ENCODE data around the gene MARS1. TPM values are rescaled to one million over a fixed set of nuclear protein-coding genes. Genes with fewer than 3 reads are reported as not detected.
"Not testable (repeated sequence)": the region's sequence is repeated elsewhere in the genome, so short reads cannot be mapped to it uniquely, and the experiment has no call there.

The MARS1 gene
- total RNA-seq, 1 experiment from 2014 or later = 202 TPM

DNA sequence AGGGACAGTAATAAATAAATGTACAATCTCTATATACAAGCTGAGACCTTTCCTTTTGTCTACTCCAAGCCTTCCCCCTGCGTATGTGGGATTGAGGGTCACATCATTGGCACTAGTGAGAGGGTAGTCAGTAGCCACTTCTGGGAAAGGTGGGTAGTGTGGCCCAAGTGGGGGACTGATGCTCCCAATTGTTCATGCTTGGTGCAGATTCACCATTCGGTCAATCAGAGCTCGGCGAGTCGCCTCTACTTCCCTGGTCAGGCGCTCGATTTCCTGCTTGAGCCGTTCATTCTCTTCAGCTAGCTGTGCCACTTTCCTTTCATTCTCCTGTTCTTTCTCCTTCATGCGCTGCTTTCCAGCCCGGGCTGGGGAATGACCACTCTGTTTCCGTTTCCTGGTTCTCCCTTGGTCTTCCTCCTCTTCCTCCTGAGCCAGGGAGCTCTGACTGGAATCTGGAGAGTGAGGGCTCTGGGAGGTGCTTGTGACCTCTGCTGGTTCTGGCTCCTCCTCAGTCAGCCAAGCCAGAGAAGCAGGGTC, 28.8 kb downstream of the MARS1 start:
- DNase-seq (ENCODE audit: low spot score) = no peak

DNA sequence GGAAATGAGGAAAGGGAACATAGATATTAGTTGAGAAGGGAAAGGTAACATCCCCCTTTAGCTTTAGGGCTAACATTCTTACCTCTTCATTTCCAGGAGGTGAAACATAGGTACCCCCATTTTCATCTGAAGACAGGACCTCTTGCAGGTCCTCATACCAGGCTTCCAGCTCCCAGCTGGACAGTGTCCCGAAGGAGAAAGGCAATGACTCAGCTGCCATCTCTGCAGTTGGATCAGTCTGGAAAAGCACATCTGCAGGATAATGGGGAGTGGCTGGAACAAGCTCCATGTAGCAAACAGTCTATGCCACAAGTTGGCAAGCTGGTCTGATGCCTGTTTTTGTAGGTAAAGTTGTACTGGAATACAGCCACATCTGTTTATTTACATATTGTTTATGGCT, 29.3 kb downstream of the MARS1 start:
- DNase-seq (ENCODE audit: low spot score) = no peak

DNA sequence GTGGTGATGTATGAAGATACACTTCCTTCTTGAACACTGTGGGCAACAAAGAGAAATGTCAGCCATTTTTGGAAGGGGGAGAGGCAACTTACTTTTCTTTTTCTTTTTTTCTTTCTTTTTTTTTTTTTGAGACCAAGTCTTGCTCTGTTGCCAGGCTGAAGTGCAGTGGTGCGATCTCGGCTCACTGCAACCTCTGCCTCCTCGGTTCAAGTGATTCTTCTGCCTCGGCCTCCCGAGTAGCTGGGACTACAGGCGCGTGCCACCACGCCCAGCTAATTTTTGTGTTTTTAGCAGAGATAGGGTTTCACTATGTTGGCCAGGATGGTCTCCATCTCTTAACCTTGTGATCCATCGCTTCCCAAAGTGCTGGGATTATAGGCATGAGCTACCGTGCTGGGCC, 29.9 kb downstream of the MARS1 start:
- DNase-seq (ENCODE audit: low spot score) = not testable (repeated sequence)

DNA sequence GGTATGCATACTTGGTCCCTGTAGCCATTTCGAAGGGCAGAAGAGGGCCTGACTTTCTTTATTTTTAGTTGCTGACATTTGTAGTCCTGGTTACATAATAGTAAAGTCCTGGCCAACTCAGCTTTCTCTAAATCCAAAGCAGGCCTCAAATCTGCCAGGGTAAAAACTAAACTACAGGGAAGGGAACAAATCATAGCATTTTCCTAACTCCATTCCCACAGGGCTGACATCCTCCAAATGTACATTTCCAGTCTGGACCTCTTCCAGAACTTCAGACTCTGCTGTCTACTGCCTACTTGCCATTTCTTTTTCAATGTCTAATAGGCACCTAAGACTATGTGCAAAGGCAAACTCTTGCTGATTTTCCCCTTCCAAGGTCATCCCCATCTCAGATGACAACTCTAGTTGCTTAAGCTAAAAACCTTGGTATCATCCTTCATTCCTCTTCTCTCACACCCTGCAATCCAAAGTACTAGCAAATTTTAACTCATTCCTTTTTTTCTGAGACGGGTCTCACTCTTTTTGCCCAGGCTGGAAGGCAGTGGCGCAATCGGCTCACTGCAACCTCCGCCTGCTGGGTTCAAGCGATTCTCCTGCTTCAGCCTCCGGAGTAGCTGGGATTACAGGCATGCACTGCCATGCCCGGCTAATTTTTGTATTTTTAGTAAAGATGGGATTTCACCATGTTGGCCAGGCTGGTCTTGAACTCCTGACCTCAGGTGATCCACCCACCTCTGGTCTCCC, 30.5 kb downstream of the MARS1 start:
- DNase-seq (ENCODE audit: low spot score) = no peak

DNA sequence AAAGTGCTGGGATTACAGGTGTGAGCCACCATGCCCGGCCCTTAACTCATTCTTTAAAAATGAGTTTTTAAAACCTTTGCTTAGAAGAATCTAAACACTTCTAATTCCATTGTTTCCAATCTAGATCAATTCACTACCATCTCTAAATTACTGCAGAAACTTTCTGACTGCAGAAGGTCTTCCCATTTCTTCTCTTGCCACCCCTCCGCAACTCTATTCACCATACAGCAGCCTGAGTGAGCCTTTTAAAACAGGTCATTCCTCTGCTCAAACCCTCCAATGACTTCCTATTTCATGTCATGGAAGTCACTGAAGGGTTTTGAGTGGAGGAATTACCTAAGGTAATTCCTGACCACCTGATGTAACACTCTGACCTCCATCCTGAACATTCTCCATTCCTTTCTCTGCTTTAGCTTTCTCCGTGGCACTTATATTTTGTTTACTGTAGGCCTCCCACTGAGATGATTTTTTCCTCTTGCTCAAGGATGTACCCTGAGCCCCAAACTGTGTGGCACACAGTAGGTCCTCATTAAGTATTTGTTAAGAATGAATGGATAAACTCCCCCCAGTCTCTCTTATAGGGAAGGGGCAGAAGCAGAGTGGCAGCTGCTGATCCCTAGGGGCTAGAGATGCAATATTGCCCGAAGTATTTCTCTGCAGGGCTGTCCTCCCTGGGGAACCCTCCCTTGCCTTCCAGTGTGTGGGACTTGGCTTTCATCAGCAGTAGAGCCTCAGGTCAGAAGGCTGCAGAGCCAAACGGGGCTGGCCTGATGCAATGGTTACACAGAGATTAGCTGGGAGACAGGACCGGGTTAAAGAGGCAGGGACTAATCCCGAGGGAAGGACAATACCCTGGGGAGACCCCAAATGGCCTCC, 31.3 kb downstream of the MARS1 start:
- peak; percentile 11 for DNase-seq (ENCODE audit: low spot score)

DNA sequence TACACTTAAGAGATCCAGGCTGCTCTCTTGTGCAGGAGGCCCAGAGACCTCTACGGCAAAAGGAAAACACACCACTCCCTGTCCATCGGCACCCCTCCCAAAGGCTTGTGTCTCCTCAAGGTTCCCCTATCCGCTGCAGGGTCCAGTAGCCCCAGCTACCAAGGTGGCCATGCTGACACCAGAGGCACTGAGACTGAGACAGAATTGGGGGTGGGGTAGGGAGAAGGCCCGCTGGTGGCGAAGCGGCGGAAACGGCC, 31.9 kb downstream of the MARS1 start:
- DNase-seq (ENCODE audit: low spot score) = no peak

DNA sequence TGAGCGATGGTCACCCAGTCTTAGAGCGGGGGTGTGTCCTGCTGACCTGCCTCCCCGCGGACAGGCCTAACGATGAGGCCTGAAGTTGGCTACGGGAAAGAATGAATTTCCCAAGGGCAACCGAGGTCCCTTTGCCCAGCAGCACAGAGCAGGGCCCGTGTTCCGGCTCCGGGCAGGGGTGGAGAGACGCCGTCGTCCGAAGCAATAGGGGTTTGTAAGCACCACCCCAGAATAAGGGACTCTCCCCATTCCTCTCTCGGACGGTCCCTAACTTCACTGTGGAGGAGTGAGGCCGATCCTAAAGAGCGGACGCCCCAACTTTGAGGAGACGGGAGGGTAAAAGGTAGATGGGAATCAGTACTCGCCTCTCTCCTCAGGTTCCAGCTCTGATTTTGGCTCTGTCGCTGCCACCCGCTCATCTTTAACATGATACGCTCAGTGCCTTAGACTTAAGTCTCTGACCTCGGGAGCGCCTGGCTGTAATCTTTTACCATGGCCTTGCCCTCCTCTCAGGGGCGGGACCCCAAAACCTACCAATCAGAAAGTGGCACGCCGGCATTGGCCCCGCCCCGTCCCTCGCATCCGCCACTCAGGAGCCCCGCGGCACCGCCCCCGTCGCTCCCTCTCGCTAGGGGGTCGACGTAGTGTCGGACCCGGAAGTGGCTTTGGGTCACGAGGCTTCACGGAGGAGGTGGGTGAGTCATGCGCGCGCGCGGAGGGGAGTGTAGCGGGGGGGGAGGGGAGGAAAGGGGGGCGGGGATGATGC, 32.4 kb downstream of the MARS1 start, which contains the start of gene DDIT3:
Gene DDIT3 (minus strand): TSS at position 462 of the 766 bp plus-strand sequence. CDS start 3,108 bp downstream, outside the sequence.
- peak; percentile 98 for DNase-seq (ENCODE audit: low spot score)

DNA sequence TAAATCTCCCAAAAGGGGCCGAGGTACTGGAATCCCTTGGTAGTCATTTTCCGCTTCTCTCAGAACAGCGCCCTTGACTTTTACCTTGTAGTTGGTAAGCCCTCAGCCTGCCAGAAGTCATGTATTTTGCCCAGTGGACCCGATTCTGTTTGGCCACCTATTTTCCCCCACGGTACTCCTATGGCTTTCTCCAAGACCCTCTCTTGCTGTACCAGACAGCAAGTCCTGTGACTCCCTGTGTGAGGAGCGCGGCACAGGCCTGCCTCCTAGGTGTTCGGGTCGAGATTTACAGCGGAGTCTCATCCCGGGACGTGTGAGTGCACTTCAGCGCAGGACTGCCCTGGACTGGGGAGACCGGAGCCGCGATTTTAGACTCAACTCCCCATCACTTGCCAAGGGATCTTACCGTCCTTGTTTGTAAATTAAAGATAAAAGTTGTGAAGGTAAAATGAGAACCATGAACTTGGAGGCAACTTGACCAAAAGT, 33.7 kb downstream of the MARS1 start:
- DNase-seq (ENCODE audit: low spot score) = peak; percentile 63

DNA sequence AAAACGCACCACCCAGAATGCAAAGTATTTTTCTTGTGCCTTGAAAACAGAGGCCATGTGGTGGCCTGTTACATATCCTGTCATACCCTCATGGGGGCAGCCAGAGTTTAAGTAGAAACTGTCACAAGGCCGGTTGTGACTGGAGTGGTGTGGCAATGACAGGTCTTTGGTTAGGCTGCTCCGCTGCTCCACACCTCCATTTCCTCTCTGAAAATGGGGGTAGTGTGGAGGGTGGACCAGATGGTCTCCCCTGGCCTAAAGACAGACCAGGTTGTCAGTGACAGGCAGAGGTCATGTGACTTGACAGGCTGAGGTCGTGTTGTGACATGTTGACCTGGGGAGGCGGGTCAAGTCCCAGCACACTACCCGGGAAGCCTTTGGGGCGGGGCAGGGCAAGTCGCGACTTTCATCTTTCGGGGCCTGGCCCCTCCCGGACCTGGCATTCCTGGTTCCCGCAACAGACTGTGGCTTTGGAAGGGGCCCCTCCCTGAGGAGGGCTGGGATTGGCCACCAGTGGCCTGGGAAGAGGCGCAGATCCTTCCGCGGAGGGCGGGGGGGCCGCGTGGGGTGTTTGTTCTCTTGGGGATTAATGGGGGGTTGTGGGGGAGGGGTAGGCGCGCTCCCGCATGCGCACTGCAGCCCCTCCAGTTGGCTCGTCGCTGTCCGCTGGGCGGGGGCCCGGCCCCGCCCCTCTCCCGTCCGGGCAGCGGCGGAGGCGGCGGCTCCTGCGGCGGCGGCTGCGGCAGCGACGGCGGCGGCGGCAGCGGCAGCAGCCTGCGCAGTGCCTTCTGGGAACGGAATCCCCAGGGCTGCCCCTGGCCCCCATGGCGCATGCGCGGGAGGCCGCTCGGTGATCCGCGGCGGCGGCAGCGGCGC, 34.4 kb downstream of the MARS1 start, which contains the start of gene MBD6:
Gene MBD6 (plus strand): TSS at position 814 of the 876 bp plus-strand sequence. CDS start 1,480 bp downstream, outside the sequence.
- peak; percentile 89 for DNase-seq (ENCODE audit: low spot score)

DNA sequence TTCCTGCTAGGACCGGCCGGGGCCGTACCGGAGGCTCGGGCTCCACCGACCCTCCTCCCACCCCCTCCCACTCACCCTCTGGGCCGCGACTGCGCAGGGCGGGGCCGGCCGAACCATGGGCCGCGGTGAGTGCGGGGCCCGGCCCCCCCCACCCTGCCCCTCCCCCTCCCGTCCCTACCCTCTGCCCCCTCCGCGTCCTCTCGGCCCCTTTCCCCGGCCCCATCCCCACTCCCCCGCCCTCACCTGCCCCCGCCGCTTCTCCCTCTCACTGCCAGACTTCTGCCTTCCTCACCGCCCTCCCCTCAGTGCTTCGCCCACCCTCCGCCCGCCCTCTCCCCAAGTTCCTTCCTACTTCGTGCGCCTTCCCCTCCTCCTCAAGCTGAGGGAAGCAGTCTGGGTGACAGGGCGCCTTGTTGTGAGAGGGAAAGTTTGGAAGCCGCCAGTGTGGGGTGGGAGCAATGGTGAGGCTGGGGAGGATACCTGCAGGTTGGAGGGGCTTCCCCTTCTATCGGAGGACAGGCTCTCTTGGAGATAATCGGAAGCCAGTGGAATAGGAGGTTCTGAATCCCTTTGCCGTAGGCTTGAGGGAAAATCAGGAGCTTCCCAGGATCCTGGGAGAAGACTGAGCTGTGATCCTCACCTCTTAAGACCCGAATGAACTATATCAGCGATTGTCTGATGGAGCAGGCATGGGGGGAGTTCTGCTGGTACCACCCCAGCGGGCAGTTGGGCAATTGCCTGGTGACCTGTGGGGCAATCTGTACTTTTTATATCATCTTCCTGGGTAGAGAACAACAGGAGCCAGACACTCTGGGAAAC, 35.2 kb downstream of the MARS1 start:
- DNase-seq (ENCODE audit: low spot score) = peak; percentile 49

DNA sequence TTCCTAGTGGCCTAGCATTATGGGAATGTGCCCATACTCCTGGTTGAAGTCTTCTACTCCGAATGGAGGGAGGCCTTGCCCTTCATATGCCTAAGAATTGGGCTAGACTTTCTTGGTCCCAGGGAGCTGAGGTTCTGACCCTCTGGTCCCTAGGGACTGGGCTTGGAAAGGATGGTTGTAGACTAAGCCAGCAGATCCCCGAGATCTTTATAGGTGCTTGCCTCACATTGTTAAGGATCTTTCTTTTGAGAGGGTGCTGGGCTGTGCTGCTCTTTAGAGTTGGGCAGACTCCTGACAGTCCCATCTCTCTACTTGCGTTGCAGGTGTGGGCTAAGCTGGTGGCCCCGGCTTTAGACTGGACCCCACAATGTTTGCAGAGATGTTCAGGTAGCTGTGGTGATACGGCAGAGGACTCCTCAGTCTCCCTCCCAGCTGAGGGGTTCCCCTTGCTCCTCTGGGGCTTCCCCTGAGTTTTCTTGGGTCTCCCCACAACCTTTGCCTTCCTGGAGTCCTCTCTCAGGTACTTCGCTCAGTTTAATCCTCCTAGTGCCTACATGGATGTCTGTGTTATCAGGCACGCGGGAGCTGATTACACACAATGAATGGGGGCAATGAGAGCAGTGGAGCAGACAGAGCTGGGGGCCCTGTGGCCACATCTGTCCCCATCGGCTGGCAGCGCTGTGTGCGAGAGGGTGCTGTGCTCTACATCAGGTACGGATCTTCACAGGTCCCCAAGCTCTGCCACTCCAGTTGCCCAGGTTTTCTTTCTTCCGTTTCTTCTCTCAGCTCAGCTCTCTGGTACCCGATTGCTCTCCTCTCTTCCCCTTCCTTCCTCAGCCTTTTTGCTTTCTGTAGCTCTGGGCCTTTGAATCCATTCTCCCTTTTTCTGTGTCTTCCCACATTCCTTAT, 36.1 kb downstream of the MARS1 start:
- no peak for DNase-seq (ENCODE audit: low spot score)

DNA sequence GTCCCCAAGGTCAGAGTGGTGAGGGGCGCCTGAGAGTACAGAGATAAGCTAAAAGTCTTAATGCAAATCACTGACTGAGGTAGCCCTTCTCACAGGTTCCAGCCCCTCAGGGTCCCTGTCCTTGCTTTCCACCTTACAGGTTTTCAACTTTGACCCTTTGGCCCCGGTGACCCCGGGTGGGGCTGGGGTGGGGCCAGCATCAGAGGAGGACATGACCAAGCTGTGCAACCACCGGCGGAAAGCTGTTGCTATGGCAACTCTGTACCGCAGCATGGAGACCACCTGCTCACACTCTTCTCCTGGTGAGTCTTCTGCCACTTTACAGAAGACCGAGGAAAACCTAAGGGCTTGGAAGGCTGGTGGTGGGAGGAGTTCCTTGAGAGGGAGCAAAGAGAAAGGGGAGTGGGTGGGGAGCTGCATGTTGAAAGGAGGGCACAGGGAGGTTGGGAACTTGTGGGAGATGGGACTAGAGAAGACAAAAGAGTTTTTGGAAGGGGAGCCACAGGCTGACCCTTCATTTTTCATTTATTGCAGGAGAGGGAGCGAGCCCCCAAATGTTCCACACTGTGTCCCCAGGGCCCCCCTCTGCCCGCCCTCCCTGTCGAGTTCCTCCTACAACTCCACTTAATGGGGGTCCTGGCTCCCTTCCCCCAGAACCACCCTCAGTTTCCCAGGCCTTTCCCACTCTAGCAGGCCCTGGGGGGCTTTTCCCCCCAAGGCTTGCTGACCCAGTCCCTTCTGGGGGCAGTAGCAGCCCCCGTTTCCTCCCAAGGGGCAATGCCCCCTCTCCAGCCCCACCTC, 37.1 kb downstream of the MARS1 start:
- no peak for DNase-seq (ENCODE audit: low spot score)

DNA sequence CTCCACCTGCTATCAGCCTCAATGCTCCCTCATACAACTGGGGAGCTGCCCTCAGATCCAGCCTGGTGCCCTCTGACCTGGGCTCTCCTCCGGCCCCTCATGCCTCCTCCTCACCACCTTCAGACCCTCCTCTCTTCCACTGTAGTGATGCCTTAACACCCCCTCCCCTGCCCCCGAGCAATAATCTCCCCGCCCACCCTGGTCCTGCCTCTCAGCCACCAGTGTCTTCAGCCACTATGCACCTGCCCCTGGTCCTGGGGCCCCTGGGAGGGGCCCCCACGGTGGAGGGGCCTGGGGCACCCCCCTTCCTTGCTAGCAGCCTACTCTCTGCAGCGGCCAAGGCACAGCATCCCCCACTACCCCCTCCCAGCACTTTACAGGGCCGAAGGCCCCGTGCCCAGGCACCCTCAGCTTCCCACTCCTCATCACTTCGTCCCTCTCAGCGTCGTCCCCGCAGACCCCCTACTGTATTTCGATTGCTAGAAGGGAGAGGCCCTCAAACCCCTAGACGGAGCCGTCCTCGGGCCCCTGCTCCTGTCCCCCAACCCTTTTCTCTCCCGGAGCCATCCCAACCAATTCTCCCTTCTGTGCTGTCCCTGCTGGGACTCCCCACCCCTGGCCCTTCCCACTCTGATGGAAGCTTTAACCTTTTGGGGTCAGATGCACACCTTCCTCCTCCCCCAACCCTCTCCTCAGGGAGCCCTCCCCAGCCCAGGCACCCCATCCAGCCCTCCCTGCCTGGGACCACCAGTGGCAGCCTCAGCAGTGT, 37.9 kb downstream of the MARS1 start:
- no peak for DNase-seq (ENCODE audit: low spot score)

DNA sequence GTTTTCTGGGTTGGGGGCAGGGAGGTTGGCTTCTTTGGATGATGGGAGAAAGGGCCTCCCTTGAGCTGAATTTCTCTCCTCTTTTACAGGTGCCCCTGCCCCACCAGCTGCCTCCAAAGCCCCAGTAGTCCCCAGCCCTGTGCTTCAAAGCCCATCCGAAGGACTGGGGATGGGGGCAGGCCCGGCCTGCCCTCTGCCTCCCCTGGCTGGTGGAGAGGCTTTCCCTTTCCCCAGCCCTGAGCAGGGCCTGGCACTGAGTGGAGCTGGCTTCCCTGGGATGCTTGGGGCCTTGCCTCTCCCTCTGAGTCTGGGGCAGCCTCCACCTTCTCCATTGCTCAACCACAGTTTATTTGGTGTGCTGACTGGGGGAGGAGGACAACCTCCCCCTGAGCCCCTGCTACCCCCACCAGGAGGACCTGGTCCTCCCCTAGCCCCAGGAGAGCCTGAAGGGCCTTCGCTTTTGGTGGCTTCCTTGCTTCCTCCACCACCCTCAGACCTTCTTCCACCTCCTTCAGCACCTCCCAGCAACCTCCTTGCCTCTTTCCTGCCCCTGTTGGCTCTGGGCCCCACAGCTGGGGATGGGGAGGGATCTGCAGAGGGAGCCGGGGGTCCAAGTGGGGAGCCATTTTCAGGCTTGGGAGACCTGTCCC, 38.7 kb downstream of the MARS1 start:
- no peak for DNase-seq (ENCODE audit: low spot score)

DNA sequence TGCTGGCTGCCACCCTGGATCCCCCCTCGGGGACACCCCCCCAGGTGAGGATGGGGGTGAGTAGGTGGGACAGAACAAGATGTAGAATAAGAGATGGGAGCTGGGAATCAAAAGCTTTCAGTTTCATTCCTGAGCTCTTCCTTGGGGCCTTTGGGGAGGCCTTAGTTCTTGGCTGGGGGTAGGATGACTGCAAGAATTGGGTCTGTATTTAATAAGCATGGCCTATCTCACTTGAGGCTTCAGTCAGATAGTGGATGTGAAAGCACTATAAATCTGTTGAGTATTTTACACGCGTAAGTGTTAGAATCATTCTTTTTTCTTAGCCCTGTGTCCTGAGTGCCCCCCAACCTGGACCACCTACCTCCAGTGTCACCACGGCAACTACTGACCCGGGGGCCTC, 39.3 kb downstream of the MARS1 start:
- no peak for DNase-seq (ENCODE audit: low spot score)

DNA sequence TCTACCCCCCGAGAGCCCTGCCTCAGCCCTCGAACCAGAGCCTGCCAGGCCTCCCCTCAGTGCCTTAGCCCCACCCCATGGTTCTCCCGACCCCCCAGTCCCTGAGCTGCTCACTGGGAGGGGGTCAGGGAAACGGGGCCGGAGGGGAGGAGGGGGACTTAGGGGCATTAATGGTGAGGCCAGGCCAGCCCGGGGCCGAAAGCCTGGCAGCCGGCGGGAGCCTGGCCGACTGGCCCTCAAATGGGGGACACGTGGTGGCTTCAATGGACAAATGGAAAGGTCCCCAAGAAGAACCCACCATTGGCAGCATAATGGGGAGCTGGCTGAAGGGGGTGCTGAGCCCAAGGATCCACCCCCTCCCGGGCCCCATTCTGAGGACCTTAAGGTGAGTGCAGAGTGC, 40.3 kb downstream of the MARS1 start:
- no peak for DNase-seq (ENCODE audit: low spot score)
